Hematopoietic multipotent progenitor cell treated with erythropoietin and hydrocortisone succinate and interleukin-3 and kit ligand, for 15 days (in vitro differentiated cells): Measurements from ENCODE around the gene PIK3C3.

Experiments
- DNase-seq: peaks from one replicate; pipeline ENCODE4 v3.0.0-alpha.2; 2015; ENCODE audit warnings: low spot score

PIK3C3 gene

DNA sequence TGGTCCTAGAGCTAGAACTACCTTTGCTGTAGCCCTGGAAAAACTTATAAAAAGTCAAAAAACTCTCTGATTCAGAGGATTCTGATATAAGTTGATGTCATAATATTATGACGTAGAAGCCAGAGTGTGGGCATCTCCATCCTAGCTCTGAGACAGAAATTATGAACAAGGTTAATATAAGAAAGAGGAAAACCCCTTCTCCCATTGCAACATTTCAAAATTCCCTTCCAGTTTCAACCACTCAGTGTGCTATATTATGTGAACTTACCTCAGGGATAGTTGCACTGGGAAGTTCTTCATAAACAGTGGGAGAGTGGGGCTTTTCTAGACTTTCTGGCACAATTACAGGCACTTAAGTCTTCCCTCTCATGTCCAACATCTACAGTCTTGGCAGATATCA is 171.6 kb downstream of the PIK3C3 start:
- DNase-seq, result no peak

DNA sequence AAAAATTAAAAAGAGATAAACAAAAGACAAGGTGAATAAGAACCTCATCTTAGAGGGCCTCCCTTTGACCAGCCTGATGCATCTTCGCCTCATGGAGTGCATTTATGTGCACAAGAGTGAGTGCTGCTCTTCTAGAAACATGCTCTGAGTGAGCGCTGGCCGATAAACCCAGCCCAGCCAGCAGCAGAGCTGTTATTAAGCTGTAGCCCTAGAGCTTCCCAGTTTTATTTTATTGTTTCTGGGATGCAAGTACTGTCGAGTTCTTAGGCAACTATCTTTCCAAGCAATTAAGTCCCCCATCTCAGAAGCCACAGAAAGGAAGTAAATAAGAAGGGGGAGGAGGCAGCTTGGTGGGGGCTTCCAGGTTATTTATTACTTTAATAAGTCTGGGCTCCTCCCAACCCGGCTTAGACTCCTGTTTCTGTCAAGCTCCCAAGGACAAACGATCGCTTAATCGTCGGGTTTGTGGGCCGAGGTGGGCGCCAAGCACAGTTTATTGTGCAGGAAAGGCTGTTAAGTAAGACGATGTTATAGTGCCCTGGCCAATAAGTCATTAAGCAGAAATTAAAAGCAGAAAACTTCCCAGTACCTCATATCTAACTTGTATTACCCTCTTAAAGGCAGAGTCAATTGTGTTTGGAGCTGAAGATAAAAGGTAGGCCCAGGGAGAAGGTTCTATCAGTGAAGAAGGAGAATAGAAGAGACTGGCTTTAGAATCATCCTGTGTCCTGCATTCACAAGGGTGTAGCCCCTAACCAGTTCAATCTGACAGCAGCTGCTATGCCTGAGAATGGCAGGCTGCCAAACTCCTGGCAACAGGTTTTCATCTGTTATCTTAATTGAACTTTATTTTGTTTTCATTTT is 176.3 kb downstream of the PIK3C3 start:
- DNase-seq, result no peak

DNA sequence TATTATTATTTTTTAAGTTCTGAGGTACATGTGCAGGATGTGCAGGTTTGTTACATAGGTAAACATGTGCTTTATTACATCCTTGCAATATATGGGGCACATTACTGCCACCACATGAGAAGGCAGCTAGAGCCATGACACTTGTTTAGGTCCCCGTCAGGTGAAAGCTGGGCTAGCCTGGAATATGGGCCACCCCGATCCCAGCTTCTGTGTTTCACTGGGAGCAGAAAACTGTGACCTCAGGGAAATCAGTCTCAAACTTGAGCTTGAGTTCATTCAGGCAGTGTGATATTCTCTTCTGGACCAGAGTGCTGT is 176.9 kb downstream of the PIK3C3 start:
- no peak for DNase-seq
